ENCODE measurements around the gene RPL15.

RPL15 gene

DNA sequence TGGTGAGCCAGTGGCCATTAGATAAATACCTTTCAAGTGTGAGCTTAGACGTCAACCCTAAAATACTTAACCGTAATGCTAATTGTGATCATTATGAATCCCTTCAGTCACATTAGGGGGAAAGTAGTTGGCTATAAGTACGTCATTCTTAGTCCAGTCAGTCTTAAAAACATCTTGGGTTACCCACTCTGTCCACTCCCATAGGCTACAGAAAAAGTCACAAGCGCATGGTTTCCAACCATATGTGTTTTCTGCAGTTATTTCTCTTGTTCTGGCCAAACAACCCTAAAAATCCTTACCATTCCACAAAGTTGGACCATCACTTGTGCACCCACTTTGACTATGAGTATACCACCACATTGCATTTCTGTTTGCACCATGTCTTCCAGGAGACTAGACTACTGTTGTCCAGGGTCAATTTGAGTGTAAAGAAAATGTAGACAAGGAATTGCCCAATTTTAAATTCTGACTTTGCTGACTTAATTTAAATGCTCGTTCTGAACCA lies 3.3 kb downstream of the RPL15 start:
- no peak for DNase-seq
- in situ Hi-C loops (cut with HindIII; ENCODE audit: low pct_ligation_motif_present, low pct_unique_long_range_greater_than_20kb, low sequenced_read_pairs), result no loop called here

DNA sequence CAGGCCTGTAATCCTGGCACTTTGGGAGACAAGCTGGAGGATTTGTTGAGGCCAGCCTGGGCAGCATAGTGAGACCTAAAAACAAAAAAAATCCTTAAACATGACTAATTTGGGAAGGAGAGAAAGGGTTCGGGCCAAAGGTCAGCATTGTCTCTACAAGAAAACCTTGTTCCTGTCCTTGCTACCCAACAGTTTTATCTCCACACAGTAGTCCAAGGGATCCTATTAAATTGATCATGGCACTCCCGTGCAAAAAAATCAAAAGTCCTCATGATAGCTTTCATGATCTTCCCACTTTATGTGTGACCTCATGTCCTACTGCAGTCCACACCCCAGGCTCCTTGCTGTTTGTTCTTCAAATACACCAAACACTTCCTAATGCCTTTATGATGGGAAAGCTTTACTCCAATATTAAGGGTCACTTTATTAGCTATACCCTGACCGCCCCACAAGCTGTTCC lies 4.2 kb downstream of the RPL15 start:
- in situ Hi-C loops (cut with HindIII; ENCODE audit: low pct_ligation_motif_present, low pct_unique_long_range_greater_than_20kb, low sequenced_read_pairs), result no loop called here

DNA sequence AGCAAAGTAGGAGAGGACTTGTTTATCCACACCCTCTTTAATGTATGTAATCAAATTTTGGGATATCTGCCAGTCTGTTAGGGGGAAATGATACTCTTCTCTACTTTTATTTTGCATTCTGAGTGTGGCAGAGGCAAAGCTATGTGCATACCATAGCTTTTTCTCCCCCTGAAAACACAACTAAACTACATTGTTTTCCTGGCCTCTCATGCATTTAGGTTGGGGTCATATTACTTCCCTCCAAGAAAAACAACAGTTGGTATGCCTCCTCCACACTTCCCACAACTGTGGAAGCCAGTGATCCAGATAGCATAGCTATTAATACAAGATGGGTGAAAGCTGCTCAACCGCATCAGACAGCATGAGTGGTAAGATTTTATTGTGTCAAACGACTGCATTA lies 6.9 kb downstream of the RPL15 start:
- in situ Hi-C loops (cut with HindIII; ENCODE audit: low pct_ligation_motif_present, low pct_unique_long_range_greater_than_20kb, low sequenced_read_pairs), result no loop called here
- peak; percentile 26 for DNase-seq

More for the DNA sequence above, 4.2 kb downstream of the RPL15 start:
- DNase-seq, result no peak

DNA sequence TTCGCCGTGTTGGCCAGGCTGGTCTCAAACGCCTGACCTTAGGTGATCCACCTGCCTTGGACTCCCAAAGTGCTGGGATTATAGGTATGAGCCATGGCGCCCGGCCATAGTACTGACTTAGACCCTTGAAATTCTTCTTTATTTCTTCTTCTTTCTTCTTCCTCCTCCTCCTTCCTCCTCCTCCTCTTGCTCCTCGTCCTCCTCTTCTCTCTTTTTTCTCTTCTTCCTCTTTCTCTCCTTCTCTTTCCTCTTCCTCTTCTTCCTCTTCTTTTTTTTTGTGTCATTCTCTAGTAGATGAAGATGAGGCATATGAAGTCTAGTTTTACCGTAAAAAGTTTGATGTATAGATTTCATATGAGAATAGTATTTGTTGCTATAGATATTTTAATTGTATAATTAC lies 9.3 kb downstream of the RPL15 start:
- DNase-seq, result no peak
- in situ Hi-C loops (cut with HindIII; ENCODE audit: low pct_ligation_motif_present, low pct_unique_long_range_greater_than_20kb, low sequenced_read_pairs), result no loop called here

DNA sequence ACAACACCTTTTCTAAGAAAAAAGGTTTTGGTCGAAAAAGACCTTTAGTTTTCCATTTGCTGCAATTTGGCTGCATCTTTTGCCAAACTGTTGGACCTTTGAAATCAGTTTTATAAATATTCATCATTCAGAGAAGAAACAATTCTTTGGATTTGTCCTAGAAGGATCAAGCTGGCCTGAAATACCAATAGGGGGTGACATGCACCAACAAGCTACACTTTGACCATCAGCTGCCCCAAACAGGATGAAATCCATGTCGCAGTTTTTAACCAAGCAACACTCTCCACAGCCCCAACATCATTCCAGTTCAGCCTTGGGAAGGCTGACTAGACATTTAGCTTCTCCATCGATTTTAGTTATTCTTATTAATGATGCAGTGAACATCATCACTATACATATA lies 9.8 kb downstream of the RPL15 start:
- in situ Hi-C loops (cut with HindIII; ENCODE audit: low pct_ligation_motif_present, low pct_unique_long_range_greater_than_20kb, low sequenced_read_pairs), result no loop called here

DNA sequence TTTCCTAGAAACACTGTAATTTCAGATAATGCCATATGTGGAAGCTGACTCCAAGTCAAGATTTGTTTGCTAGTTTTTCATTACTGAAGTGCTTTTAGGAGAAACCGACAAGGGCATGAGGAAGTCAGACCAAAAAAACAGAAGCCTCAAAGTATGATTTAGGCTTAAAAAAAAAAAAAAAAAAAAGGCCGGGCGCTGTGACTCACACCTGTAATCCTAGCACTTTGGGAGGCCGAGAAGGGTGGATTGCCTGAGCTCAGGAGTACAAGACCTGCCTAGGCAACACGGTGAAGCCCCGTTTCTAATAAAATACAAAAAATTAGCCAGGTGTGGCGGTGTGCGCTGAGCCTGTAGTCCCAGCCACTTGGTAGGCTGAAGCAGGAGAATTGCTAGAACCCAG lies 11.6 kb downstream of the RPL15 start:
- in situ Hi-C loops (cut with HindIII; ENCODE audit: low pct_ligation_motif_present, low pct_unique_long_range_greater_than_20kb, low sequenced_read_pairs), result no loop called here
- peak; percentile 11 for DNase-seq

More for the DNA sequence above, 9.8 kb downstream of the RPL15 start:
- no peak for DNase-seq

DNA sequence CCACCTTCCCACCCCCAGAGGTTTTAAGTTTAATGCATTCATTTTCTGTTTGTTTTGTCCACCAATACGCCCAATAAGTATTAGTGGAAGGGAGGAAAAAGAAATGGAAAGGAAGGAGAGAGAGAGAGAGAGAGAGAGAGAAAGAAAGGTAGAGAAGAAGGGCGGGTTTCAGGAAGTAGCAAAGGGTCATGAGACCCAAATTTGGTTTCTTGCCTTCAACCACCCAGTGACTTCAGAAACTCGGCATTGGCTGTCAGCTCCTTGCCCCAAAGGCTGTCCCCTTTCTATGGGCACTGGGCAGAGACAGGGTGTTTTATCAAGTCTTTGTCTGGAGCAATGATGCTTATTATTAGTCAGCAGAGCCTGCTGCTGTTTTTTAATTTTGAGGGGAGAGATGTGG lies 14.7 kb downstream of the RPL15 start:
- in situ Hi-C loops (cut with HindIII; ENCODE audit: low pct_ligation_motif_present, low pct_unique_long_range_greater_than_20kb, low sequenced_read_pairs), result no loop called here
- no peak for DNase-seq

DNA sequence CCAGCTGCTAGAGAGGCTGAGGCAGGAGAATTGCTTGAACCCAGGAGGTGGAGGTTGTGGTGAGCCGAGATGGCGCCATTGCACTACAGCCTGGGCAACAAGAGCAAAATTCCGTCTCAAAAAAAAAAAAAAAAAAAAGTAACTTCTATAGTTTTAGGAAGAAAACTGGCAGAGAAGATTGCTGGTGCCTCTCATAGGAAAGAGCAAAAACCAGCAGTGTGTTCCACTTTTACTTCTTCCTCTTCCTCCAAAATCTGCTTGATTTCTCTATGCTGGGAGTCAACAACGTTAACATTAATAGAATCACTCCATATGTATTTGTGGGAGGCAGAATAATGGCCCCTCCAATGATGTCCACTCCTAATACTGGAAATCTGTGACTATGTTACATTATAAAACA lies 15.6 kb downstream of the RPL15 start:
- in situ Hi-C loops (cut with HindIII; ENCODE audit: low pct_ligation_motif_present, low pct_unique_long_range_greater_than_20kb, low sequenced_read_pairs), result no loop called here
- DNase-seq, result no peak

DNA sequence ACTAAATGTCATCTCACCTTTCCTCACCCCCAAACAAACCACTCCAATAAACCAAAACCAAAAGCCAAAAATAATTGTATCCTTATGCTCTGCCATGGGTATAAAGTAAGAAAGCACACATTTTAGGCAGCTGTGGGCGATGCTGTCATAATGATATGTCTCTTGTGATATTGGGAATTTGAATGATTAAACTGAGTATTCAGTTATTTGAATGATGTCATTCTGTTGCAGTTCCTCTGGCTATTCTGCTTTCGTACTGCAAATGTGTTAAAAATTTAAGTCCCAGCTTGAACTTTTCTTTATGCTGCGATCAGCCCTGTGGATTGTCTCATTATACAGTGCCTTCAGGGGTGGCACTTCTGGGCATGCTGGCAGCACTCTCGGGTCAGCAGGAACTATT lies 17.3 kb downstream of the RPL15 start:
- no peak for DNase-seq
- in situ Hi-C loops (cut with HindIII; ENCODE audit: low pct_ligation_motif_present, low pct_unique_long_range_greater_than_20kb, low sequenced_read_pairs), result no loop called here

DNA sequence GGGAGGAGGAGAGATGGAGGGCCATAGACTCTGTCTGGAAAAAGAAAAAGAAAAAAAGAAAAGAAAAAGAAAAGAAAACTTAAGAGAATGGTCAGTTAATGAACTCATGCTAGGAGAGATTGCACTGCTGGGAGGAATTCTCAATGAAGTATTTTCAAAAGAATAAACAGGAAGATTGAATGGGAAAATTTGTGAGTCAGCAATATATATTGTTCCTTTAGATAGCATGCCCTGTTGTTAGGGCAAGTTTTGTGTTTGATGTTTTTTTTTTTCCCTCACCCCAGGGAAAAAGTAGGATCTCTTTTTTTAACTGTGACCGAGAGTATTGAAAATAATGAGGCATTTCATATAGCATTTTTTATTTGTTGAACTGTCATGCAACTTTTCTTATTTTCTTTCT lies 20.4 kb downstream of the RPL15 start:
- in situ Hi-C loops (cut with HindIII; ENCODE audit: low pct_ligation_motif_present, low pct_unique_long_range_greater_than_20kb, low sequenced_read_pairs), result no loop called here
- no peak for DNase-seq

DNA sequence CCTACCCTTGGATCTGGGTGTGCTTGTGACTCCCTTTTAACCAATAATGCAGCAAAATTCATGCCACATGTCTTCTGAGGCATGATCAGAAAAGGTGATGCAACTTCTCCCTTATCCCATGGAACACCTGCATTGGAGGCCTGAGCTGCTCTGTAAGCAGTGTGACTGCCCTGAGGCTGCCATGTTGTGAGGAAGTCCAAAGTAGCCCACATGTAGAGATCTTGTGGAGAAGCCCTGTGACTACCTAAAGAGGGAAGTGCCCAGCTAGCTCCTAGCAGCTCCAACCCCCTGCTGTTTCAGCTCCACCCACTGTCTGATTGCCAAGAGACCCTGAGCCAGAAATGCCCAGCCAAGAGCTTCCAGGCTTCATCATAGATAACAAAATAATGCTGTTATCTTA lies 21.8 kb downstream of the RPL15 start:
- no peak for DNase-seq
- in situ Hi-C loops (cut with HindIII; ENCODE audit: low pct_ligation_motif_present, low pct_unique_long_range_greater_than_20kb, low sequenced_read_pairs), result no loop called here

DNA sequence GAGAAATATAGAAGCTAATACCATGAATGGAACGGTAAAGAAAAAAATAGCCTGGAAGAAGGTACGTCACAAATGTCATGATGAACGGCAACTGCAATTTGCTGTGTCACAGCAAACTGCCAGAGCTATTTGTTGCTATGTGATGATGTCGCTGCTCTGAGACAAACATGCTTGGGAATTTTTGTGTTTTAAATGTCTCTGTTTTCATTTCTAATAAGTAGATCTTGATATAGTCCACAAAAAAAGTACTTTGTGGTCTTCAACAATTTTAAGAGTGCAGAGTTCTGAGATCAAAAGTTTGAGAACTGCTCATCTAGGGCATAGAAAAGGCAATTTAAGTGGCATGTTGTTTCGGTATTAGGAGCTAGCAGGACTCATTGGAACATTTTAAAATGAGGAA lies 23.8 kb downstream of the RPL15 start:
- in situ Hi-C loops (cut with HindIII; ENCODE audit: low pct_ligation_motif_present, low pct_unique_long_range_greater_than_20kb, low sequenced_read_pairs), result no loop called here

DNA sequence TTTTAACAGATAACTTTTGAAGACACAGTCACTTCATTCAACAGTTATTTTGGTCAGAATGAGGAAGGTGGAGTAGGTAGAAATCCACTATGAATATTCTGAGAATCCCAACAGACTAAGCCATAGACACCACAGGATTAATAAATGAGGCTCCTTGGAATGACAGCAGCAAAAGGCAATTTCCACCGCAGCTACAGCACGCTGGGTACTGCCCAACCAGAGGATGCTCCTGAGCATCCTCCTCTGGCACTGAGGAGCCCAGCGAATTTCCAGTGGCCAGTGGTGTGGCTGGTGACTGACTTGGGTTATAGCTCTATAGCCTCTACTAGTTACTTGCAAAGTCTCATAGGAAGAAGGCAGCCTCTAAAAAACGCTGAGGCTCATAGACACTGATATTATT lies 24.5 kb downstream of the RPL15 start:
- DNase-seq, result no peak
- in situ Hi-C loops (cut with HindIII; ENCODE audit: low pct_ligation_motif_present, low pct_unique_long_range_greater_than_20kb, low sequenced_read_pairs), result no loop called here

More for the DNA sequence above, 23.8 kb downstream of the RPL15 start:
- no peak for DNase-seq

DNA sequence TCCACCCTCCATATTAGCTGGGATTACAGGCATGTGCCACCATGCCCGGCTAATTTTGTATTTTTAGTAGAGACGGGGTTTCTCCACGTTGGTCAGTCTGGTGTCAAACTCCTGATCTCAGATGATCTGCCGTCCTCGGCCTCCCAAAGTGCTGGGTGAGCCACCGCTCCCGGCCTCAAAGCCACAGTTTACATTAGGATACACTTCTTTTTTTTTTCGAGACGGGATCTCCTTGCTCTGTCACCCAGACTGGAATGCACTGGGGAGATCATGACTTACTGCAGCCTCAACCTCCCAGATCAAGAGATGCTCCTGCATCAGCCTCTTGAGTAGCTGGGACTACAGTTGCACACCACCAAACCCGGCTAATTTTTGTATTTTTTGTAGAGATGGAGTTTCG lies 25.6 kb downstream of the RPL15 start:
- in situ Hi-C loops (cut with HindIII; ENCODE audit: low pct_ligation_motif_present, low pct_unique_long_range_greater_than_20kb, low sequenced_read_pairs), result no loop called here
- DNase-seq, result no peak

DNA sequence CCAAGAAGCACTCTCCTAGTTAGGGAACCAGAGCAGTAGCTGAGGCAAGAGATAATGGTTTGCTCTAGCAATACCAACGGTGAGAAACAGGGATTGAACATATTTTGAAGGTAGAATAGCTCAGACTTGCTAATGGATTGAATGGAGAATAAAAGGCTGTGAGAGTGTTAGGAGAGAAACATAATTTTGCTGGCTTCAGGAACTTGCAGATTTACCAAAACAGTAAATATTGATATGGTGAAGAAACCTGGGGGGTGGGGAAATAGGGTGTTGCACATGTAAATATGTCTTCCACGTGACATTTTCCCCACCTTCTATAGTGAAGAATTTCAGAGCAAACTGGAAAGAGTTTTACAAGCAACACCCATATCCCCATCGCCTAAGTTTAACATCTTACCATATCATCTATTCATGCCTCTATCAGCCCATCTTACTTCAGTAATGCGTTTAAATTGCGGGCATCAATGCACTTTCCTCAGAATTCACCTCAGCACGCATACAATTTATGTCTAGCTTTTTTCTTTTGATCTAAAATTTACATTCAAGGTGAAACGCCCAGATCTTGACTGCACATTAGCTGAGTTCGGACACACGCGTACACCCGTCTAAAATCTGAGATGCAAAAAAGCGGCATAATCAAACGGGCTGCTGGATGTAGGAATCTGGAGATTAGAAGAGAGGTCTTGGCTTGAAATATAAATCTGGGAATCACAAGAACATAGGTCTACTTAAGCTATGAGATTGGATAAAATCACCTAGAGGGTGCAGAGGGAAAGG lies 27.3 kb downstream of the RPL15 start:
- in situ Hi-C loops (cut with HindIII; ENCODE audit: low pct_ligation_motif_present, low pct_unique_long_range_greater_than_20kb, low sequenced_read_pairs), result no loop called here
- no peak for DNase-seq

DNA sequence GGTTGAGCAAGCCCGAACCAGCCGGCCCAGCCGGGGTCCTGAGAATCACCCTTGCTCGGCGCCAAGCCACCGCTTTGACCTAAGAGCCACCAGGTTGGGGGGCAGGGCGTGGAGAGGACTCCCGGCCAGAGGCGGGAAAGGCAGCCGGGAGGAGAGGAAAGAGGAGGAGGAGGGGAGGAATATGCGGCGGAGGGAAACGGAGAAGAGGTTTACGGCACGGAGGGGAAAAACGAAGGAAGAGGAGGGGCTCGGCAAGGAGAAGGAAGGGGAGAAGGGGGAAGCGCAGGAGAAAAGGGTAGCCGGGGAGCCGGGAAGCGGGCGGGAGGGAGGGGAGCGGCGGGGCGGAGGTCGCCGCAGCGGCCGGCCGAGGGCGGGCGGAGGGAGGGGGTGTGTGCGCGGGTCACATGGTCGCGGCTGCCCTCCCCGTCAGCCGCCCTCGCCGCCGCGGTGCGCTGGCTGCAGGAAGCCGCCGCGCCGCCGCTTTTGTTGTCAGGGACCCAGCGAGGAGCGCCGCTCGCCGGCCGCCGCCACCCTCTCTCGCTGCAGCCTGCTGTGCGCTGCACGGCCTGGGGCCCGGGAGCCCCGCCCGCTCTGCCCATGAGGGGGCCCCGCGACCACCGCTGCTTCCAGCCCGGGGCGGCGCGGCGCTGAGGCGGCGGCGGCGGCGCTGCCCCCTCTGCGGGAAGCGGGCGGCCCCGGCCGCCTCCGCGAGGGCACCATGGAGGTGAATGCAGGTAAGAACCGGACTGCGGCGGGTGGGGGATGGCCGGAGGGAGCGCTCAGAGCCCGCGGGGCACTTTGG lies 28.1 kb downstream of the RPL15 start, which contains the start of gene NR1D2:
TSS of gene NR1D2 (plus strand) at position 426 of the 802 bp plus-strand sequence. CDS start at position 719, 293 bp downstream.
- in situ Hi-C loops (cut with HindIII; ENCODE audit: low pct_ligation_motif_present, low pct_unique_long_range_greater_than_20kb, low sequenced_read_pairs), result no loop called here
- DNase-seq, result peak; percentile 73

DNA sequence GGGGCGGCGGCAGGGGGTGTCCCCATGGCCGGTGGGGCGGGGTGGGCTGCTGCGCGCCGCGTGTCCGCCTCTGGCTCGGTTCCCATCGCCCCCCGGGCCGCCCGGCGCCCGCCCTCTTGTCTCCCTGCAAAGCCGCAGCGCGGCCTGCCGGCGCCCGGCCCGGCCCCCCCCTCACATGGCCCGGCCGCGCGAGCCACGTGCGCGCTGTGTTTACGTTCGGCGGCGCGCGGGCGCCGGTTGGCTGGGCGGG lies 28.7 kb downstream of the RPL15 start:
- in situ Hi-C loops (cut with HindIII; ENCODE audit: low pct_ligation_motif_present, low pct_unique_long_range_greater_than_20kb, low sequenced_read_pairs), result no loop called here
- DNase-seq, result no peak

DNA sequence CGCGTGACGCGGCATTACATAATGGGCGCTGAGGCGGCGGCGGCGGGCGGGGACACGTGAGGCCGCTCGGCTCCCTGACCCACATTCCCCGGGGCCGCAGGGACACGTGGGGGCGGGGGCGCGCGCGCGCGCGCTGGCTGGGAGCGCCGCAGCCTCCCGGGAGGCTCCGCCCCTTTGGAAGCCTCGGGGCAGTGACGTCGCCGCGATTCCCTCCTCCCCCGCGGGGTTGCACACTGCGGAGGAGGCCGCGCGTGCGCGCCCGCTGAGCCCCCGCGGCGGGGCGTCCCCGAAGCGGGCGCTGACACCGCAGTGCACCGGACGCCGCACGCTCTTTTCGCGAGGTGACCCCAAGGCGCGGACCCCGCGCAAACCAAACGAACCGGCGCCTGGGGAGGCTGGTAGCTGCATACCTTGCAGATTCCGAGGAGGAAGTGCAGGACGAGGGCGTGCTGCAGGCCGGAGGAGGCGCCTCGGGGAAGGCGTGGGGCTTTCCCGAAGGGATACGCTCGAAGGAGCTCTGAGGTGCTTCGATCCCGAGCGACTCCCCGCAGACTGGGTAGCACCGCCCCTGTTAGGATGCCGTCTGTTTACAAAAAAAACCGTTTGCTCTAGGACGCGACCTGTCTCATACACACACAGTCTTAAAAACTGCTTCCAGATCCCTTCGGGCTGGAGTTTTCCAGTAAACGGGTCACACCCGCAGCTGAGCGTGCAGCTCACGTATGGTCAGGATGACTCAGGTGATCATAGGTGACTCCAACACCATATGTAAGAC lies 29.2 kb downstream of the RPL15 start:
- in situ Hi-C loops (cut with HindIII; ENCODE audit: low pct_ligation_motif_present, low pct_unique_long_range_greater_than_20kb, low sequenced_read_pairs), result no loop called here
- DNase-seq, result peak; percentile 92

DNA sequence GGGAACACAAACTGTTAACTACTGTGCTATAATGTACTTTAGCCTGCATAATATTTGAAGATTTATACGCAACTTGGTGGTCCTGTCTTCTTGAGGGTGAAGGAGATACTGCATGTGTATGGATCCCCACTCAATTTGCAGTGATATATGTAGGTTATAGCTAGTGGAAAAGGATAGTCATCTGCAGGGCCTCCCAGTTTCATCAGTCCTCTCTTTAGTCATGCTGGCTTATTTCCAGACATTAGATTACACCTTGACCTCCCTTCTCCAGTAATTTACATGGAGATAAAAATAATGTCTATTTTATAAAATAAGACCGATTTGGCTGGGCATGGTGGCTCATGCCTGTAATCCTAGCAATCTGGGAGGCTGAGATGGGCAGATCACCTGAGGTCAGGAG lies 31.8 kb downstream of the RPL15 start:
- in situ Hi-C loops (cut with HindIII; ENCODE audit: low pct_ligation_motif_present, low pct_unique_long_range_greater_than_20kb, low sequenced_read_pairs), result no loop called here

More for the DNA sequence above, 31.8 kb downstream of the RPL15 start:
- no peak for DNase-seq
